HG02623 (cell line): Measurements from ENCODE around the gene MEGF11.
"Not testable (repeated sequence)": the region's sequence is repeated elsewhere in the genome, so short reads cannot be mapped to it uniquely, and the experiment has no call there.

ENCODE experiments used
- ATAC-seq: cut with Tn5 transposase; IDR thresholded peaks from one replicate; pipeline ENCODE4 v1.9.1; 2021; ENCODE audit warnings: moderate library complexity; ENCODE audit not compliant: unreplicated experiment

MEGF11 gene

GRCh38 chr15:66276546-66276945 lies 23.0 kb upstream of the MEGF11 start:
- ATAC-seq: no peak

- no peak for ATAC-seq
Observed at GRCh38 chr15:66275352-66275751, 21.8 kb upstream of the MEGF11 start.

- ATAC-seq: no peak
Observed at GRCh38 chr15:66270932-66271331, 17.4 kb upstream of the MEGF11 start.

GRCh38 chr15:66269326-66270090 lies 16.0 kb upstream of the MEGF11 start:
- ATAC-seq: no peak

GRCh38 chr15:66264859-66265513 lies 11.4 kb upstream of the MEGF11 start:
- no peak for ATAC-seq

GRCh38 chr15:66262837-66263236 lies 9.3 kb upstream of the MEGF11 start:
- ATAC-seq: not testable (repeated sequence)

GRCh38 chr15:66261056-66261455 lies 7.5 kb upstream of the MEGF11 start:
- no peak for ATAC-seq

GRCh38 chr15:66256692-66257091 lies 3.1 kb upstream of the MEGF11 start:
- no peak for ATAC-seq

- ATAC-seq: no peak
Observed at GRCh38 chr15:66254951-66255676, 1.6 kb upstream of the MEGF11 start.

GRCh38 chr15:66254089-66254950 lies 770 bp upstream of the MEGF11 start:
- ATAC-seq: no peak

GRCh38 chr15:66252685-66253417 lies 699 bp downstream of the MEGF11 start:
- no peak for ATAC-seq

GRCh38 chr15:66251790-66252684 lies 1.5 kb downstream of the MEGF11 start:
- no peak for ATAC-seq

GRCh38 chr15:66251065-66251789 lies 2.3 kb downstream of the MEGF11 start:
- ATAC-seq: no peak

GRCh38 chr15:66249605-66250174 lies 3.9 kb downstream of the MEGF11 start:
- ATAC-seq: no peak

- no peak for ATAC-seq
Observed at GRCh38 chr15:66246937-66247336, 6.6 kb downstream of the MEGF11 start.

GRCh38 chr15:66245832-66246231 lies 7.7 kb downstream of the MEGF11 start:
- not testable (repeated sequence) for ATAC-seq

GRCh38 chr15:66241908-66242285 lies 11.7 kb downstream of the MEGF11 start:
- ATAC-seq: no peak
